ENCODE measurements around the gene NR2C2. TPM values are rescaled to one million over a fixed set of nuclear protein-coding genes. Genes with fewer than 3 reads are reported as not detected.

Gene NR2C2
- total and polyA plus RNA-seq, 2 donors from 2014 or later, result 3.5 to 43.6 TPM

GRCh38 chr3:14959359-14959943 lies 12.1 kb downstream of the NR2C2 start:
- H3K27me3 ChIP-seq (ENCODE audit: control insufficient read depth, insufficient read depth, low read length), result no peaks in the 10 kb centered on the region
- H3K9ac ChIP-seq (ENCODE audit: low read length in 3 of 3), result no peak overlapping the region
- no peak for TF ChIP-seq CTCF (IDR thresholded peaks at IDR 0.05; ENCODE audit: borderline replicate concordance, extremely low read depth, insufficient read depth)
- FAIRE-seq (no peak), DNase-seq (no peak)
- no peak overlapping the region for H3K27ac ChIP-seq (ENCODE audit: low read depth in 2 of 2, low read length in 2 of 2)
- H3K9me3 ChIP-seq (ENCODE audit: control insufficient read depth in 2 of 3, insufficient read depth in 1 of 3, low read length in 3 of 3), result no peaks in the 10 kb centered on the region
- peaks cover 0 to 3% (median 2%) of the 10 kb centered on the region in 3 donors for H3K36me3 ChIP-seq (ENCODE audit: control insufficient read depth in 2 of 3, insufficient read depth in 3 of 3, low read length in 3 of 3)
- intact Hi-C loops (cut with DNase I), result no loop called here
- peak overlapping the region in 1 of 3 donors; percentile 10 for H3K4me3 ChIP-seq (ENCODE audit: low read length in 3 of 3)
- H3K4me1 ChIP-seq (ENCODE audit: control insufficient read depth in 2 of 3, insufficient read depth in 2 of 3, low read depth in 1 of 3, low read length in 3 of 3), result peaks cover 0 to 3% (median 0%) of the 10 kb centered on the region in 3 donors

GRCh38 chr3:14962762-14963161 lies 15.4 kb downstream of the NR2C2 start:
- Histone ChIP-seq H3K4me3 (ENCODE audit: low read length in 3 of 3) (no peak overlapping the region), H3K27ac (ENCODE audit: low read depth in 2 of 2, low read length in 2 of 2) (no peak overlapping the region), H3K4me1 (ENCODE audit: control insufficient read depth in 2 of 3, insufficient read depth in 2 of 3, low read depth in 1 of 3, low read length in 3 of 3) (peaks cover 0 to 2% (median 0%) of the 10 kb centered on the region in 3 donors), H3K9me3 (ENCODE audit: control insufficient read depth in 2 of 3, insufficient read depth in 1 of 3, low read length in 3 of 3) (no peaks in the 10 kb centered on the region), H3K27me3 (ENCODE audit: control insufficient read depth, insufficient read depth, low read length) (no peaks in the 10 kb centered on the region), H3K9ac (ENCODE audit: low read length in 3 of 3) (no peak overlapping the region), H3K36me3 (ENCODE audit: control insufficient read depth in 2 of 3, insufficient read depth in 3 of 3, low read length in 3 of 3) (peaks cover 0 to 3% (median 2%) of the 10 kb centered on the region in 3 donors)
- no peak for FAIRE-seq
- DNase-seq, result no peak
- intact Hi-C loops (cut with DNase I), result no loop called here
- no peak for TF ChIP-seq CTCF (IDR thresholded peaks at IDR 0.05; ENCODE audit: borderline replicate concordance, extremely low read depth, insufficient read depth)

- no peak overlapping the region for H3K9ac ChIP-seq (ENCODE audit: low read length in 3 of 3)
- intact Hi-C loops (cut with DNase I), result no loop called here
- no peak for TF ChIP-seq CTCF (IDR thresholded peaks at IDR 0.05; ENCODE audit: borderline replicate concordance, extremely low read depth, insufficient read depth)
- no peak for FAIRE-seq
- H3K9me3 ChIP-seq (ENCODE audit: control insufficient read depth in 2 of 3, insufficient read depth in 1 of 3, low read length in 3 of 3), result no peaks in the 10 kb centered on the region
- H3K4me1 ChIP-seq (ENCODE audit: control insufficient read depth in 2 of 3, insufficient read depth in 2 of 3, low read depth in 1 of 3, low read length in 3 of 3), result no peaks in the 10 kb centered on the region
- H3K27ac ChIP-seq (ENCODE audit: low read depth in 2 of 2, low read length in 2 of 2), result no peak overlapping the region
- H3K27me3 ChIP-seq (ENCODE audit: control insufficient read depth, insufficient read depth, low read length), result no peaks in the 10 kb centered on the region
- no peak for DNase-seq
- H3K36me3 ChIP-seq (ENCODE audit: control insufficient read depth in 2 of 3, insufficient read depth in 3 of 3, low read length in 3 of 3), result peaks cover 0 to 2% (median 0%) of the 10 kb centered on the region in 3 donors
- H3K4me3 ChIP-seq (ENCODE audit: low read length in 3 of 3), result no peak overlapping the region
Observed at GRCh38 chr3:14967285-14967684, 19.9 kb downstream of the NR2C2 start.

GRCh38 chr3:14969671-14970070 lies 22.3 kb downstream of the NR2C2 start:
- H3K36me3 ChIP-seq (ENCODE audit: control insufficient read depth in 2 of 3, insufficient read depth in 3 of 3, low read length in 3 of 3), result peaks cover 0 to 2% (median 2%) of the 10 kb centered on the region in 3 donors
- FAIRE-seq (no peak), DNase-seq (no peak)
- intact Hi-C loops (cut with DNase I), result no loop called here
- no peaks in the 10 kb centered on the region for H3K4me1 ChIP-seq (ENCODE audit: control insufficient read depth in 2 of 3, insufficient read depth in 2 of 3, low read depth in 1 of 3, low read length in 3 of 3)
- no peak overlapping the region for H3K9ac ChIP-seq (ENCODE audit: low read length in 3 of 3)
- H3K27ac ChIP-seq (ENCODE audit: low read depth in 2 of 2, low read length in 2 of 2), result no peak overlapping the region
- H3K9me3 ChIP-seq (ENCODE audit: control insufficient read depth in 2 of 3, insufficient read depth in 1 of 3, low read length in 3 of 3), result no peaks in the 10 kb centered on the region
- H3K4me3 ChIP-seq (ENCODE audit: low read length in 3 of 3), result no peak overlapping the region
- TF ChIP-seq CTCF (IDR thresholded peaks at IDR 0.05; ENCODE audit: borderline replicate concordance, extremely low read depth, insufficient read depth), result no peak
- H3K27me3 ChIP-seq (ENCODE audit: control insufficient read depth, insufficient read depth, low read length), result no peaks in the 10 kb centered on the region

Measured in kidney (tissue), 14 donors.